T-helper 17 cell (primary cell): ENCODE results near the gene KRTAP5-1. TPM values are rescaled to one million over a fixed set of nuclear protein-coding genes. Genes with fewer than 3 reads are reported as not detected.
A peak's percentile ranks its signal among the peaks of the same experiment; 100 is the strongest.

ENCODE experiments used
- ATAC-seq: fragments of 150-1000 bp; cut with Tn5 transposase; 2 replicates; pipeline ENCODE4 v1.10.0; 2021; ENCODE audit warnings: mild to moderate bottlenecking, moderate library complexity
- DNase-seq, 3 donors: peaks; one replicate each; pipeline versions ENCODE4 v3.0.0 to v3.0.0-alpha.2; 2020 to 2021
- H3K9me3 ChIP-seq: one replicate; pipeline ENCODE4 v1.7.0; 2013; ENCODE audit warnings: low read length, mild to moderate bottlenecking; ENCODE audit not compliant: control insufficient read depth, poor library complexity, severe bottlenecking
- H3K27ac Mint-ChIP-seq: one replicate; pipeline ENCODE4 v1.8.0; 2022; ENCODE audit warnings: mild to moderate bottlenecking, moderate library complexity, mixed read lengths
- H3K27me3 Mint-ChIP-seq: one replicate; pipeline ENCODE4 v1.8.0; 2022; ENCODE audit warnings: mixed read lengths
- H3K36me3 Mint-ChIP-seq: one replicate; pipeline ENCODE4 v1.8.0; 2022; ENCODE audit warnings: low read depth, mixed read lengths
- H3K4me1 Mint-ChIP-seq: one replicate; pipeline ENCODE4 v1.8.0; 2022; ENCODE audit warnings: mild to moderate bottlenecking, mixed read lengths
- H3K4me3 Mint-ChIP-seq: one replicate; pipeline ENCODE4 v1.8.0; 2022; ENCODE audit warnings: mild to moderate bottlenecking, moderate library complexity, mixed read lengths
- total RNA-seq, 4 donors: library from RNA in 2 of 4; stranded (reverse) in 2 of 4; gene quantifications; one replicate each; pipeline ENCODE4 v1.2.3 and lab custom pipeline; 2022 to 2026

The KRTAP5-1 gene
- total RNA-seq, 2 donors from 2014 or later, result not detected

GRCh38 chr11:1547467-1548098 lies 37.5 kb downstream of the KRTAP5-1 start:
- DNase-seq (no peak), ATAC-seq (no peak)
- H3K27me3 Mint-ChIP-seq, result peaks cover 22% of the 10 kb centered on the region
- no peaks in the 10 kb centered on the region for H3K9me3 ChIP-seq
- peaks cover 2% of the 10 kb centered on the region for H3K4me1 Mint-ChIP-seq
- no peak overlapping the region for H3K27ac Mint-ChIP-seq
- H3K4me3 Mint-ChIP-seq, result peak overlapping the region; percentile 66
- H3K36me3 Mint-ChIP-seq, result no peaks in the 10 kb centered on the region

- no peak overlapping the region for H3K27ac Mint-ChIP-seq
- no peaks in the 10 kb centered on the region for H3K36me3 Mint-ChIP-seq
- ATAC-seq (peak; percentile 79), DNase-seq (peak; percentile 39 to 45 (median 43))
- peak overlapping the region; percentile 66 for H3K4me3 Mint-ChIP-seq
- H3K27me3 Mint-ChIP-seq, result peaks cover 22% of the 10 kb centered on the region
- H3K4me1 Mint-ChIP-seq, result peaks cover 4% of the 10 kb centered on the region
- no peaks in the 10 kb centered on the region for H3K9me3 ChIP-seq
Observed at GRCh38 chr11:1546536-1547466, 38.3 kb downstream of the KRTAP5-1 start.

GRCh38 chr11:1546077-1546535 lies 39.0 kb downstream of the KRTAP5-1 start:
- peaks cover 4% of the 10 kb centered on the region for H3K4me1 Mint-ChIP-seq
- no peak overlapping the region for H3K27ac Mint-ChIP-seq
- H3K4me3 Mint-ChIP-seq, result peak overlapping the region; percentile 66
- H3K36me3 Mint-ChIP-seq, result no peaks in the 10 kb centered on the region
- H3K27me3 Mint-ChIP-seq, result peaks cover 22% of the 10 kb centered on the region
- DNase-seq (no peak), ATAC-seq (no peak)
- H3K9me3 ChIP-seq, result no peaks in the 10 kb centered on the region

GRCh38 chr11:1545432-1545831 lies 39.7 kb downstream of the KRTAP5-1 start:
- Mint-ChIP-seq H3K27ac (no peak overlapping the region), H3K36me3 (no peaks in the 10 kb centered on the region), H3K4me1 (peaks cover 4% of the 10 kb centered on the region), H3K4me3 (no peak overlapping the region), H3K27me3 (peaks cover 22% of the 10 kb centered on the region)
- ATAC-seq, result no peak
- no peak for DNase-seq
- H3K9me3 ChIP-seq, result no peaks in the 10 kb centered on the region

GRCh38 chr11:1544536-1544935 lies 40.5 kb downstream of the KRTAP5-1 start:
- peaks cover 16% of the 10 kb centered on the region for H3K27me3 Mint-ChIP-seq
- peaks cover 2% of the 10 kb centered on the region for H3K4me1 Mint-ChIP-seq
- no peak for ATAC-seq
- no peak overlapping the region for H3K27ac Mint-ChIP-seq
- H3K4me3 Mint-ChIP-seq, result no peak overlapping the region
- no peak for DNase-seq
- H3K36me3 Mint-ChIP-seq, result no peaks in the 10 kb centered on the region
- no peaks in the 10 kb centered on the region for H3K9me3 ChIP-seq

GRCh38 chr11:1543606-1544263 lies 41.3 kb downstream of the KRTAP5-1 start:
- Mint-ChIP-seq H3K36me3 (no peaks in the 10 kb centered on the region), H3K4me1 (peaks cover 2% of the 10 kb centered on the region), H3K27me3 (peaks cover 8% of the 10 kb centered on the region), H3K4me3 (no peak overlapping the region), H3K27ac (no peak overlapping the region)
- no peaks in the 10 kb centered on the region for H3K9me3 ChIP-seq
- DNase-seq, result no peak
- no peak for ATAC-seq

- no peak overlapping the region for H3K27ac Mint-ChIP-seq
- H3K4me1 Mint-ChIP-seq, result peaks cover 5% of the 10 kb centered on the region
Observed at GRCh38 chr11:1542267-1542666, 42.8 kb downstream of the KRTAP5-1 start.

GRCh38 chr11:1541474-1542204 lies 43.4 kb downstream of the KRTAP5-1 start:
- H3K27me3 Mint-ChIP-seq, result peaks cover 8% of the 10 kb centered on the region

More at GRCh38 chr11:1542267-1542666, 42.8 kb downstream of the KRTAP5-1 start:
- H3K9me3 ChIP-seq, result no peaks in the 10 kb centered on the region
- DNase-seq, result no peak
- no peaks in the 10 kb centered on the region for H3K36me3 Mint-ChIP-seq
- no peak overlapping the region for H3K4me3 Mint-ChIP-seq
- no peak for ATAC-seq
- peaks cover 8% of the 10 kb centered on the region for H3K27me3 Mint-ChIP-seq

GRCh38 chr11:1540074-1540473 lies 45.0 kb downstream of the KRTAP5-1 start:
- Mint-ChIP-seq H3K27me3 (no peaks in the 10 kb centered on the region), H3K4me3 (no peak overlapping the region), H3K27ac (no peak overlapping the region), H3K4me1 (peaks cover 10% of the 10 kb centered on the region), H3K36me3 (no peaks in the 10 kb centered on the region)
- ATAC-seq, result no peak
- DNase-seq, result no peak
- no peaks in the 10 kb centered on the region for H3K9me3 ChIP-seq

More at GRCh38 chr11:1541474-1542204, 43.4 kb downstream of the KRTAP5-1 start:
- DNase-seq (no peak), ATAC-seq (no peak)
- H3K27ac Mint-ChIP-seq, result no peak overlapping the region
- no peaks in the 10 kb centered on the region for H3K9me3 ChIP-seq
- H3K4me3 Mint-ChIP-seq, result no peak overlapping the region
- peaks cover 5% of the 10 kb centered on the region for H3K4me1 Mint-ChIP-seq
- no peaks in the 10 kb centered on the region for H3K36me3 Mint-ChIP-seq

GRCh38 chr11:1538153-1538552 lies 46.9 kb downstream of the KRTAP5-1 start:
- peaks cover 15% of the 10 kb centered on the region for H3K4me1 Mint-ChIP-seq
- no peaks in the 10 kb centered on the region for H3K27me3 Mint-ChIP-seq
- no peaks in the 10 kb centered on the region for H3K9me3 ChIP-seq
- no peaks in the 10 kb centered on the region for H3K36me3 Mint-ChIP-seq
- ATAC-seq (no peak), DNase-seq (no peak)
- H3K27ac Mint-ChIP-seq, result no peak overlapping the region
- H3K4me3 Mint-ChIP-seq, result no peak overlapping the region

- Mint-ChIP-seq H3K27me3 (no peaks in the 10 kb centered on the region), H3K27ac (peak overlapping the region; percentile 57), H3K4me1 (peaks cover 22% of the 10 kb centered on the region), H3K4me3 (no peak overlapping the region), H3K36me3 (no peaks in the 10 kb centered on the region)
- ATAC-seq, result no peak
- DNase-seq, result no peak
- H3K9me3 ChIP-seq, result no peaks in the 10 kb centered on the region
Observed at GRCh38 chr11:1536065-1536843, 48.8 kb downstream of the KRTAP5-1 start.

- Mint-ChIP-seq H3K4me1 (peaks cover 22% of the 10 kb centered on the region), H3K36me3 (no peaks in the 10 kb centered on the region), H3K27ac (no peak overlapping the region), H3K4me3 (no peak overlapping the region), H3K27me3 (no peaks in the 10 kb centered on the region)
- DNase-seq (no peak), ATAC-seq (no peak)
- no peaks in the 10 kb centered on the region for H3K9me3 ChIP-seq
Observed at GRCh38 chr11:1534682-1535081, 50.4 kb downstream of the KRTAP5-1 start.
